GM18951 (cell line): ENCODE measurements around the gene CLIC4.
"Not testable (repeated sequence)": the region's sequence is repeated elsewhere in the genome, so short reads cannot be mapped to it uniquely, and the experiment has no call there.

ENCODE experiments used
- POLR2A ChIP-seq: IDR thresholded peaks from 4 replicates; pipeline ENCODE4 v1.6.1; 2011; ENCODE audit warnings: mild to moderate bottlenecking; ENCODE audit not compliant: insufficient read length, insufficient read depth; ENCODE audit errors: extremely low read depth
- in situ Hi-C: fragments of 300-500 bp; cut with MboI; formaldehyde crosslinking; loops from one replicate; pipeline ENCODE4 v1.12.0; 2022; ENCODE audit warnings: low sequenced_read_pairs, mixed read lengths, inconsistent platforms; ENCODE audit not compliant: unreplicated experiment

CLIC4 gene

GRCh38 chr1:24709791-24710441, 35.3 kb upstream of the CLIC4 start:
- in situ Hi-C loops: no loop called here
- TF ChIP-seq POLR2A: no peak

GRCh38 chr1:24711329-24711728, 33.9 kb upstream of the CLIC4 start:
- in situ Hi-C loops: no loop called here
- TF ChIP-seq POLR2A: no peak

- in situ Hi-C loops: no loop called here
Observed at GRCh38 chr1:24713176-24713575, 32.1 kb upstream of the CLIC4 start.

GRCh38 chr1:24713736-24714135, 31.5 kb upstream of the CLIC4 start:
- in situ Hi-C loops: no loop called here
- TF ChIP-seq POLR2A: no peak

More at GRCh38 chr1:24713176-24713575, 32.1 kb upstream of the CLIC4 start:
- no peak for TF ChIP-seq POLR2A

GRCh38 chr1:24714859-24715520, 30.3 kb upstream of the CLIC4 start:
- in situ Hi-C loops: no loop called here
- TF ChIP-seq POLR2A: no peak

GRCh38 chr1:24715658-24716057, 29.6 kb upstream of the CLIC4 start:
- no peak for TF ChIP-seq POLR2A
- in situ Hi-C loops: no loop called here

GRCh38 chr1:24717887-24718650, 27.2 kb upstream of the CLIC4 start:
- in situ Hi-C loops: no loop called here

GRCh38 chr1:24720152-24720551, 25.1 kb upstream of the CLIC4 start:
- TF ChIP-seq POLR2A: no peak
- in situ Hi-C loops: no loop called here

More at GRCh38 chr1:24717887-24718650, 27.2 kb upstream of the CLIC4 start:
- no peak for TF ChIP-seq POLR2A

GRCh38 chr1:24721533-24721932, 23.7 kb upstream of the CLIC4 start:
- TF ChIP-seq POLR2A: no peak

GRCh38 chr1:24722073-24723035, 22.9 kb upstream of the CLIC4 start:
- in situ Hi-C loops: not testable (repeated sequence)

More at GRCh38 chr1:24721533-24721932, 23.7 kb upstream of the CLIC4 start:
- in situ Hi-C loops: no loop called here

- no peak for TF ChIP-seq POLR2A
- in situ Hi-C loops: no loop called here
Observed at GRCh38 chr1:24724345-24725208, 20.7 kb upstream of the CLIC4 start.

- no peak for TF ChIP-seq POLR2A
- in situ Hi-C loops: no loop called here
Observed at GRCh38 chr1:24725209-24725651, 20.0 kb upstream of the CLIC4 start.
